UCSD-AML1 (cell line): ENCODE measurements around the gene ACTN1.
"Not testable (repeated sequence)": the region's sequence is repeated elsewhere in the genome, so short reads cannot be mapped to it uniquely, and the experiment has no call there.

Experiments used
- DNase-seq: peaks from one replicate; lab custom pipeline; 2025; ENCODE audit not compliant: unreplicated experiment; lab: John Stamatoyannopoulos, UW

Gene ACTN1

GRCh38 chr14:68979021-68979721 is at the start of gene ACTN1:
Gene ACTN1 (minus strand): TSS chr14:68979302. CDS start chr14:68979056, 246 bp downstream.
- peak; percentile 91 for DNase-seq

GRCh38 chr14:69027242-69027913 is 48.3 kb upstream of the ACTN1 start:
- DNase-seq, result no peak

GRCh38 chr14:69023035-69023434 is 43.9 kb upstream of the ACTN1 start:
- no peak for DNase-seq

GRCh38 chr14:69022093-69022492 is 43.0 kb upstream of the ACTN1 start:
- DNase-seq, result not testable (repeated sequence)

GRCh38 chr14:69017706-69018105 is 38.6 kb upstream of the ACTN1 start:
- no peak for DNase-seq

GRCh38 chr14:69014829-69015259 is 35.7 kb upstream of the ACTN1 start:
- DNase-seq, result no peak

GRCh38 chr14:69013943-69014782 is 35.1 kb upstream of the ACTN1 start:
- DNase-seq, result peak; percentile 79

- no peak for DNase-seq
Observed at GRCh38 chr14:69012256-69012953, 33.3 kb upstream of the ACTN1 start.

GRCh38 chr14:69010648-69011047 is 31.5 kb upstream of the ACTN1 start:
- no peak for DNase-seq

- DNase-seq, result no peak
Observed at GRCh38 chr14:69008421-69008884, 29.4 kb upstream of the ACTN1 start.

- DNase-seq, result no peak
Observed at GRCh38 chr14:69006346-69006745, 27.2 kb upstream of the ACTN1 start.

GRCh38 chr14:69005432-69006148 is 26.5 kb upstream of the ACTN1 start:
- no peak for DNase-seq

GRCh38 chr14:69004731-69005431 is 25.8 kb upstream of the ACTN1 start:
- no peak for DNase-seq

GRCh38 chr14:69003626-69004025 is 24.5 kb upstream of the ACTN1 start:
- no peak for DNase-seq

GRCh38 chr14:69002069-69002468 is 23.0 kb upstream of the ACTN1 start:
- peak; percentile 32 for DNase-seq

GRCh38 chr14:69001375-69001774 is 22.3 kb upstream of the ACTN1 start:
- no peak for DNase-seq

- no peak for DNase-seq
Observed at GRCh38 chr14:68998062-68998461, 19.0 kb upstream of the ACTN1 start.

- no peak for DNase-seq
Observed at GRCh38 chr14:68995731-68996130, 16.6 kb upstream of the ACTN1 start.

- no peak for DNase-seq
Observed at GRCh38 chr14:68994056-68994455, 15.0 kb upstream of the ACTN1 start.

- DNase-seq, result peak; percentile 30
Observed at GRCh38 chr14:68987653-68988036, 8.5 kb upstream of the ACTN1 start.
